ENCODE measurements around the gene DZANK1.

- TF ChIP-seq RARB (CRISPR knock-in tag; IDR thresholded peaks at IDR 0.05) (no peak), ZFP30 (CRISPR knock-in tag; IDR thresholded peaks at IDR 0.05) (no peak), ARNTL (CRISPR knock-in tag; IDR thresholded peaks at IDR 0.05; ENCODE audit: borderline replicate concordance, low read depth) (no peak), OSR1 (CRISPR knock-in tag; IDR thresholded peaks at IDR 0.05) (no peak), CSDC2 (CRISPR knock-in tag; IDR thresholded peaks at IDR 0.05) (no peak), CREB5 (CRISPR knock-in tag; IDR thresholded peaks at IDR 0.05; ENCODE audit: low read depth) (no peak), PPARA (CRISPR knock-in tag; IDR thresholded peaks at IDR 0.05; ENCODE audit: borderline replicate concordance) (no peak), ZNF8 (CRISPR knock-in tag; IDR thresholded peaks at IDR 0.05) (no peak), SNAI2 (CRISPR knock-in tag; IDR thresholded peaks at IDR 0.05) (no peak), ZFP3 (CRISPR knock-in tag; IDR thresholded peaks at IDR 0.05) (no peak), ZNF565 (CRISPR knock-in tag; conservative IDR thresholded peaks at IDR 0.05; ENCODE audit: low read depth) (no peak), ZC3H10 (CRISPR knock-in tag; IDR thresholded peaks at IDR 0.05) (no peak), GLIS3 (CRISPR knock-in tag; IDR thresholded peaks at IDR 0.05) (no peak)
Measured at GRCh38 chr20:18390201-18390600, 76.6 kb downstream of the DZANK1 start.
